Mammary microvascular endothelial cell (primary cell): Measurements from ENCODE around the gene MEAK7. TPM values are rescaled to one million over a fixed set of nuclear protein-coding genes. Genes with fewer than 3 reads are reported as not detected.

Experiments used
- total RNA-seq: library from RNA; depleted of rRNA; stranded (reverse); fragments of >200 nt; gene quantifications from 2 replicates; pipeline ENCODE4 v1.2.3, GENCODE V29; 2015

The MEAK7 gene, protein sequence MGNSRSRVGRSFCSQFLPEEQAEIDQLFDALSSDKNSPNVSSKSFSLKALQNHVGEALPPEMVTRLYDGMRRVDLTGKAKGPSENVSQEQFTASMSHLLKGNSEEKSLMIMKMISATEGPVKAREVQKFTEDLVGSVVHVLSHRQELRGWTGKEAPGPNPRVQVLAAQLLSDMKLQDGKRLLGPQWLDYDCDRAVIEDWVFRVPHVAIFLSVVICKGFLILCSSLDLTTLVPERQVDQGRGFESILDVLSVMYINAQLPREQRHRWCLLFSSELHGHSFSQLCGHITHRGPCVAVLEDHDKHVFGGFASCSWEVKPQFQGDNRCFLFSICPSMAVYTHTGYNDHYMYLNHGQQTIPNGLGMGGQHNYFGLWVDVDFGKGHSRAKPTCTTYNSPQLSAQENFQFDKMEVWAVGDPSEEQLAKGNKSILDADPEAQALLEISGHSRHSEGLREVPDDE
- 26.2 and 27.7 TPM in 2 replicates for total RNA-seq

GRCh38 chr16:84504420-84505248 is at the start of gene MEAK7:
MEAK7 (minus strand) TSS chr16:84504659; CDS start chr16:84498086, 6,573 bp downstream.

Other genes starting within 250 kb of the MEAK7 start
- not detected in 2 replicates for gene WFDC1, start 209.8 kb downstream of the MEAK7 start, total RNA-seq
- gene ATP2C2, start 136.1 kb downstream of the MEAK7 start, total RNA-seq = not detected in 2 replicates
- 326 and 349 TPM in 2 replicates for gene COTL1, start 113.4 kb upstream of the MEAK7 start, total RNA-seq
- gene KLHL36, start 143.9 kb upstream of the MEAK7 start, total RNA-seq = 33.8 and 35.4 TPM in 2 replicates
- gene USP10, start 195.3 kb upstream of the MEAK7 start, total RNA-seq = 57.2 and 67.8 TPM in 2 replicates